Fibroblast of pulmonary artery (primary cell): ENCODE data around the gene MEGF6.

Source experiments
- DNase-seq: peaks from one replicate; pipeline ENCODE4 v3.0.0-alpha.2; 2010; ENCODE audit warnings: low read depth
- H3K4me3 ChIP-seq: replicated peaks from 2 replicates; pipeline ENCODE4 v1.5.1; 2011; ENCODE audit warnings: low read depth, mild to moderate bottlenecking, control low read depth, low read length, moderate library complexity
- TF ChIP-seq, protein P1 (sequence below): IDR thresholded peaks from 2 replicates; pipeline ENCODE4 v1.5.1; 2011; ENCODE audit warnings: mild to moderate bottlenecking, control low read depth, low read length, inconsistent platforms; ENCODE audit errors: missing control alignments

Gene MEGF6

DNA sequence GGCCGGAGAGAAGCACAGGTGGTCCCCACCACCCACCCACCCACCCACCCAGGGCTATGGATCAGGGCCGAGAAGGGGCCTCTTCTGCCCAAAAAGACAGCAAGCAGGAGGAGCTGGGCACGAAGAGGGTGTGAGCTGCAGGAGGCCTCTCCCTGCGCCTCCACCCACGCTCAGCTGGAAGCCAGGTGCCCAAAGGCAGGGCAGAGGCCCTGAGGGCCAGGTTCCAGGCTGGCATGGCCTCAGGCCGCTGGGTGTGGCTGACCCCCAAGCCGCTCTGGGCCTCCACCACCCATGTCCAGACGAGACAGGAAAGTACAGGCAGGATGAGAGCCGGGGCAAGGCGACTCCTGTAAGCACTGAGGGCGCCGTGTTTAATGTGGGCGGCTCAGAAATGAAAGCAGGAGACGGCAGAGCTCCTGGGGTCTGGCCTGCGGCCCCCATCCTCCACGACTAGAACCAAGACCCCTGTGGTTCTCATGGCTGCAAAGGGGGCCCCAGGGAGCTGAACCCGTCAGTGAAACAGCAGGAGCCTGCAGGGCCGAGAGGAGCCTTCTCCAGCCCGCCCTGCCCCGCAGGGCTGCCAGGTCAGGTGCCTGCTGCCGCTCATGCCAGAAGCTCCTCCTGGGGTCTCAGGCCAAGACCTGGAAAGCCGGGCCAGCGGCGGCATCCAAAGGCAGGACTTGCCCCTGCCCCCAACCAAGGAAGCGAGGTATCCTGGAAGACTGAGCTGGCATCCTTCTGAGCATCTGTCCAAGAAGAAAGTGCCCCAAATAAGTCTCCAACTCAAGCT, 56.0 kb downstream of the MEGF6 start:
- DNase-seq = no peak
- TF ChIP-seq, protein P1, sequence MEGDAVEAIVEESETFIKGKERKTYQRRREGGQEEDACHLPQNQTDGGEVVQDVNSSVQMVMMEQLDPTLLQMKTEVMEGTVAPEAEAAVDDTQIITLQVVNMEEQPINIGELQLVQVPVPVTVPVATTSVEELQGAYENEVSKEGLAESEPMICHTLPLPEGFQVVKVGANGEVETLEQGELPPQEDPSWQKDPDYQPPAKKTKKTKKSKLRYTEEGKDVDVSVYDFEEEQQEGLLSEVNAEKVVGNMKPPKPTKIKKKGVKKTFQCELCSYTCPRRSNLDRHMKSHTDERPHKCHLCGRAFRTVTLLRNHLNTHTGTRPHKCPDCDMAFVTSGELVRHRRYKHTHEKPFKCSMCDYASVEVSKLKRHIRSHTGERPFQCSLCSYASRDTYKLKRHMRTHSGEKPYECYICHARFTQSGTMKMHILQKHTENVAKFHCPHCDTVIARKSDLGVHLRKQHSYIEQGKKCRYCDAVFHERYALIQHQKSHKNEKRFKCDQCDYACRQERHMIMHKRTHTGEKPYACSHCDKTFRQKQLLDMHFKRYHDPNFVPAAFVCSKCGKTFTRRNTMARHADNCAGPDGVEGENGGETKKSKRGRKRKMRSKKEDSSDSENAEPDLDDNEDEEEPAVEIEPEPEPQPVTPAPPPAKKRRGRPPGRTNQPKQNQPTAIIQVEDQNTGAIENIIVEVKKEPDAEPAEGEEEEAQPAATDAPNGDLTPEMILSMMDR = no peak
- no peak overlapping the region for H3K4me3 ChIP-seq

DNA sequence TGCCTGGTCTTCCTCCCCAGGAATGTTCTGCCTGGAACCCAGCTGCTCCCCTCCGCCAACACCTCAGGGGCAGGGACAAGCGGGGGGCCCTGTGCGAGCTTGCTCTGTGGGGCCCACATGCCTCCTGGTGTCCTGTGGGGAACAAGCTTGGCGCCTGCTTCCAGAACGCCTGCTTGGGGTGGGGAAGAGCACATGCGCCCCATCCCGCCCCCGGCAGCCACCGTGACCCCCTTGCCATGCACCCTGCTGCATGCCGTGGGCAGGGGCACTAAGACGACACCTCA, 57.4 kb downstream of the MEGF6 start:
- no peak for DNase-seq
- TF ChIP-seq, protein P1 = no peak
- H3K4me3 ChIP-seq = no peak overlapping the region

DNA sequence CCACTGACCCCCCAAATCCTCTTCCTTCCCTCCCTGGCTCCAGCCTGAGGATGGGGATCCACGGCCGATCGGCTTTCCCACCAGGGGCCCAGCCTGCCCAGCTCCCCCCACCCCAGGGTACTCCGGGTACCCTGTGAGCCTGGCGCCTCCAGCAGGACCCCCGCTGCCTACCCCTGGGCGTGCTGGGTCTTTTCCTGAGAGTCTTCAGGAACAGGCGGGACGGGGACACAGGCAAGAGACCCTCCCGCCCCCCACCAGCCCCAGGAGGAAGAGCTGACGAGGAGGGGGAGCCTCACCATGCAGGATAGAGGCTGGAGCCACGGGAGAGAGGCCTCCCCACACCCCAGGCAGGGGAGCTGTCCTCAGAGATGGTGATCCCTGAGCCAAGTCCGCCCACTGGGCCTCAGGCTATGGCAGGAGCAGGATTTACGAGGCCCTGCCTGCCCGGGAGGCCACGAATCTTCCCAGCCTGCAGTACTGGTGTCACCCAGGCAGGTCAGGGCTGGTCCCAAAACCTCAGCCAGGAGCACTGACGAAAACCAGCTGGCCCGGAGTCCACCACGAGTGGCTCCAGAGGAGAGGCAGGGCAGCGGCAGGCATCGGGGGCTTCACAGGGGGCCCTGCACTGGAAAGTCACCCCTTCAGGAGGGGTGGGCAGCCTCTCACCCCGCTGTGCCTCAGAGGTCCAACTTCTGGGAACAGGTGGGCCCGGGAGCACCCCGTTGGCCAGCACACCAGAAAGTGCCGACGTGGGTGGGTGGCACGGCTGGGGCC, 58.0 kb downstream of the MEGF6 start:
- TF ChIP-seq, protein P1 = no peak
- H3K4me3 ChIP-seq = no peak overlapping the region
- DNase-seq = no peak

DNA sequence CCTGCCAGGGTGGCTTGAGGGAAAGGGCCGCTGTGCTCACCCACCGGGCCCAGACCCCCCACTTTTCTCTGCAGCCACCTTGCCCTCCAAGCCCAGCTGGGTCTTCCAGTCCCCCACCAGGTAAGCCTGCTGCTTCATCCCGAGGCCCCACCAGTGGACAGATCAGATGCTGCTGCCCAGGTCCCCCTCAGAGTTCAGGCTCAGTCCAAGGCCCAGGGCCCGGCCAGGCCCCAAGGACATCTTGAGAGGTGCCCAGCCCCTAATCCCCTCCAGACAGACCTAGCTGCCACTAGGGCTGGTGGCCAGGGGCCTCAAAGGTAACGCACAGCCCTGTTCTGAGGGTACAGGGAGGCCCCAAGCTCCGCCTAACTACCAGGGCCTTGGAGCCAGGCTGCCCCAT, 58.6 kb downstream of the MEGF6 start:
- H3K4me3 ChIP-seq = no peak overlapping the region
- TF ChIP-seq, protein P1 = no peak
- no peak for DNase-seq

DNA sequence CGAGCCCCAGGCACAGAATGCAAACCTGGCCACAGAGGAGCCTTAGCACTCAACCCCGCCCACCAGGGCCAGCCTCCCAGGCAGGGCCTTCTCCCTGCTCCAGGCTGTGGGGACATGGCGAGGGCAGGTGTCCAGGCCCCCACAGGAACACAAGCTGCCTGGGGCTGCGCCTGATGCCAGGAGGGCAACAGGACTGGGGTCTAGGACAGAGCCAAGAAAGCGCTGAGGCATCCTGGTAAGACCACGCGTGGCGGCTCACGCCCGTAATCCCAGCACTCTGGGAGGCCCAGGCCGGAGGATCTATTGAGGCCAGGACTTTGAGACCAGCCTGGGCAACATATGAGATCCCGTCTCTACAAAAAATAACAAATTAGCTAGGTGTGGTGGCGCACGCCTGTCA, 59.1 kb downstream of the MEGF6 start:
- H3K4me3 ChIP-seq = no peak overlapping the region
- no peak for DNase-seq
- TF ChIP-seq, protein P1 = no peak

DNA sequence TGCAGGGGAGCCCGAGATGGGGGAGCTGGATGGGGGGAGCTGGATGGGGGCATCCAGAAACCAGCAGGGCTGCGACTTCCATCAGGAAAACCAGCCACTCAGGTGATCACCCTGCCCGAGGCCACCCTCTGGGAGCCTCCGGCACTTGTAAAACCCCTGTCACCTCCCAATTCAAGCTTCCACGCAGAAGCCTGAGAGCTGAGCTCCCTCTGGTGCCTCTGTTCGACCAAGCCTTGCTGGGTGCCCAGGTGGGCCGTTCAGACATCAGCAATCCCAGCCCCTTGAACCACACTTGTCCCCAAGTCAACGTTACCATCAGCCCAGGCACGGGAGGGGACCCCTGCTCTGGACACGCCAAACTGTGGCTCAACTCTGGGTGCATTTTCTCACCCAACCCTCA, 59.6 kb downstream of the MEGF6 start:
- TF ChIP-seq, protein P1 = no peak
- no peak for DNase-seq
- H3K4me3 ChIP-seq = no peak overlapping the region
